HCT116 (cell line): ENCODE results near the gene TEX261. TPM values are rescaled to one million over a fixed set of nuclear protein-coding genes. Genes with fewer than 3 reads are reported as not detected.

Experiments used
- ATAC-seq: fragments of 200-7000 bp; cut with Tn5 transposase; 2 replicates; pipeline ENCODE4 v1.9.1; 2020; ENCODE audit warnings: mild to moderate bottlenecking, moderate library complexity
- BruUV-seq: library from RNA; stranded (reverse); fragments of 400-500 nt; replicated peaks from 2 replicates; lab custom pipeline; 2021; lab: Mats Ljungman, UMichigan
- CTCF ChIA-PET: fragments of 300-600 bp; sonication (Branson Sonifier 250); formaldehyde crosslinking; loops from one replicate; lab custom pipeline; 2021; ENCODE audit warnings: antibody characterized with exemption; lab: Charles Lee
- POLR2A ChIA-PET: fragments of 300-600, 350-600 bp; sonication (Branson Sonifier 250); formaldehyde crosslinking; loops from one replicate; lab custom pipeline; 2021; ENCODE audit warnings: antibody characterized with exemption; lab: Charles Lee
- RAD21 ChIA-PET, 2 experiments: fragments of 300-600 bp; sonication (Branson Sonifier 250); formaldehyde crosslinking; loops; one replicate each; lab custom pipeline; 2023; ENCODE audit warnings: low total read pairs in 2 of 2; ENCODE audit not compliant: uncharacterized antibody in 2 of 2, unreplicated experiment in 2 of 2, low non-redundant PET in 1 of 2; lab: Charles Lee
- DNase-seq: peaks from one replicate; pipeline ENCODE4 v3.0.0-alpha.2; 2010; ENCODE audit warnings: low read depth, low spot score
- H2AFZ ChIP-seq: fragments of 200-600 bp; shearing (Covaris generic), sonication (generic); 2 replicates; pipeline ENCODE4 v1.6.1; 2017; ENCODE audit warnings: low read depth, mixed run types, mixed read lengths, antibody characterized with exemption, low read length; ENCODE audit not compliant: poor library complexity, severe bottlenecking
- H3K27ac ChIP-seq: 2 replicates; pipeline ENCODE4 v1.5.1; 2012; ENCODE audit warnings: low read depth, low read length
- H3K27me3 ChIP-seq: fragments of 200-600 bp; sonication (generic); 2 replicates; pipeline ENCODE4 v1.6.1; 2016; ENCODE audit warnings: mixed run types, low read length, mixed read lengths; ENCODE audit not compliant: insufficient read depth
- H3K36me3 ChIP-seq, 2 experiments: fragments of 200-500 bp in 1 of 2; fragments of 200-600 bp in 1 of 2; sonication (Bioruptor generic) in 1 of 2; sonication (generic) in 1 of 2; 2 replicates each; pipeline versions ENCODE4 v1.5.1 to v1.6.1; 2014 to 2016; ENCODE audit warnings: low read length in 2 of 2, inconsistent platforms in 1 of 2, mixed read lengths in 1 of 2, mixed run types in 1 of 2; ENCODE audit not compliant: insufficient read depth in 2 of 2, control insufficient read depth in 1 of 2
- H3K4me1 ChIP-seq, 2 experiments: fragments of 200-600 bp in 1 of 2; sonication (generic) in 1 of 2; 2 replicates each; pipeline versions ENCODE4 v1.5.1 to v1.6.1; 2012 to 2017; ENCODE audit warnings: low read length in 2 of 2, inconsistent platforms in 1 of 2, mild to moderate bottlenecking in 1 of 2, mixed read lengths in 1 of 2, mixed run types in 1 of 2, moderate library complexity in 1 of 2; ENCODE audit not compliant: insufficient read depth in 2 of 2, control insufficient read depth in 1 of 2
- H3K4me2 ChIP-seq: fragments of 200-600 bp; sonication (generic); 2 replicates; pipeline ENCODE4 v1.6.1; 2017; ENCODE audit warnings: mixed run types, low read length, mixed read lengths
- H3K4me3 ChIP-seq, 2 experiments: fragments of 200-600 bp in 1 of 2; sonication (generic) in 1 of 2; replicated peaks in 1 of 2; 2 replicates each; pipeline ENCODE4 v1.5.1; 2011 to 2016; ENCODE audit warnings: low read length in 2 of 2, control low read depth in 1 of 2, low read depth in 1 of 2, mild to moderate bottlenecking in 1 of 2, mixed read lengths in 1 of 2, mixed run types in 1 of 2
- H3K79me2 ChIP-seq: fragments of 200-600 bp; sonication (generic); 2 replicates; pipeline ENCODE4 v1.6.1; 2017; ENCODE audit warnings: mild to moderate bottlenecking, mixed run types, low read length, moderate library complexity, mixed read lengths; ENCODE audit not compliant: insufficient read depth
- H3K9ac ChIP-seq: fragments of 200-600 bp; sonication (generic); 2 replicates; pipeline ENCODE4 v1.6.1; 2016; ENCODE audit warnings: low read length, mixed read lengths
- H3K9me2 ChIP-seq: fragments of 200-600 bp; sonication (generic), shearing (Covaris generic); 2 replicates; pipeline ENCODE4 v1.6.1; 2017; ENCODE audit warnings: mixed run types, mild to moderate bottlenecking, moderate library complexity; ENCODE audit not compliant: insufficient read depth
- H3K9me3 ChIP-seq, 2 experiments: fragments of 200-500 bp in 1 of 2; fragments of 200-600 bp in 1 of 2; sonication (Bioruptor generic) in 1 of 2; sonication (generic) in 1 of 2; 2 replicates each; pipeline ENCODE4 v1.6.1; 2014 to 2017; ENCODE audit warnings: low read length in 2 of 2, mixed read lengths in 2 of 2, inconsistent platforms in 1 of 2, low read depth in 1 of 2, mild to moderate bottlenecking in 1 of 2, mixed run types in 1 of 2, moderate library complexity in 1 of 2; ENCODE audit not compliant: control insufficient read depth in 1 of 2, insufficient read depth in 1 of 2
- H4K20me1 ChIP-seq: fragments of 200-600 bp; sonication (generic), shearing (Covaris generic); 2 replicates; pipeline ENCODE4 v1.6.1; 2017; ENCODE audit warnings: mixed run types, mild to moderate bottlenecking, moderate library complexity; ENCODE audit not compliant: insufficient read depth
- ATF3 ChIP-seq: IDR thresholded peaks from 2 replicates; pipeline ENCODE4 v1.6.1; 2012
- CBX3 ChIP-seq: IDR thresholded peaks from 2 replicates; pipeline ENCODE4 v1.6.1; 2012; ENCODE audit warnings: low read depth
- EGR1 ChIP-seq: IDR thresholded peaks from 2 replicates; pipeline ENCODE4 v1.6.1; 2012; ENCODE audit warnings: low read depth
- EZH2 ChIP-seq: fragments of 200-600 bp; sonication (generic); IDR thresholded peaks from 2 replicates; pipeline ENCODE4 v1.6.1; 2017; ENCODE audit warnings: antibody characterized with exemption, mixed run types
- EZH2phosphoT487 ChIP-seq: fragments of 200-600 bp; IDR thresholded peaks from 2 replicates; pipeline ENCODE4 v1.6.1; 2018; ENCODE audit warnings: antibody characterized with exemption, borderline replicate concordance
- FOSL1 ChIP-seq: IDR thresholded peaks from 2 replicates; pipeline ENCODE4 v1.6.1; 2012; ENCODE audit warnings: low read depth
- JUND ChIP-seq: IDR thresholded peaks from 2 replicates; pipeline ENCODE4 v1.6.1; 2012
- RAD21 ChIP-seq: IDR thresholded peaks from 2 replicates; pipeline ENCODE4 v1.6.1; 2012; ENCODE audit warnings: low read depth, mild to moderate bottlenecking
- REST ChIP-seq: IDR thresholded peaks from 2 replicates; pipeline ENCODE4 v1.6.1; 2012; ENCODE audit warnings: low read depth
- SP1 ChIP-seq: IDR thresholded peaks from 2 replicates; pipeline ENCODE4 v1.6.1; 2012; ENCODE audit warnings: low read depth
- SRF ChIP-seq: IDR thresholded peaks from 2 replicates; pipeline ENCODE4 v1.6.1; 2012; ENCODE audit warnings: low read depth
- TCF7L2 ChIP-seq: IDR thresholded peaks from 2 replicates; pipeline ENCODE4 v1.7.0; 2011; ENCODE audit warnings: borderline replicate concordance, inconsistent platforms; ENCODE audit not compliant: insufficient read depth, insufficient read length; ENCODE audit errors: extremely low read depth
- ZFX ChIP-seq: fragments of 450-650 bp; IDR thresholded peaks from 2 replicates; pipeline ENCODE4 v1.6.1; 2017
- ZNF274 ChIP-seq: fragments of 200-500 bp; sonication (Bioruptor generic); IDR thresholded peaks from 2 replicates; pipeline ENCODE4 v1.6.1; 2014; ENCODE audit warnings: mild to moderate bottlenecking, low read depth, low read length, inconsistent platforms
- intact Hi-C: fragments of 100-400 bp; cut with micrococcal nuclease; formaldehyde crosslinking; loops from 2 replicates; pipeline ENCODE4 v1.10.0; 2022
- total RNA-seq: library from RNA; stranded (reverse); gene quantifications from one replicate; pipeline ENCODE4 v1.2.1, GENCODE V29; 2021; ENCODE audit not compliant: unreplicated experiment

The TEX261 gene
- total RNA-seq, 1 experiment from 2014 or later, result 37.9 TPM

- H4K20me1 ChIP-seq, result no peaks in the 10 kb centered on the region
- CTCF ChIA-PET, result no interaction called here
Measured at GRCh38 chr2:70988726-70989648, 5.7 kb downstream of the TEX261 start.

More at GRCh38 chr2:70988726-70989648, 5.7 kb downstream of the TEX261 start:
- ChIA-PET POLR2A (no interaction called here), RAD21 (no interaction called here)
- intact Hi-C loops, result no loop called here
- TF ChIP-seq EZH2phosphoT487 (no peak), JUND (no peak), SP1 (no peak), EGR1 (no peak), CBX3 (no peak), ZFX (no peak), TCF7L2 (no peak), ZNF274 (no peak), SRF (no peak), EZH2 (no peak), ATF3 (no peak), FOSL1 (no peak), RAD21 (no peak), REST (no peak)
- no peak overlapping the region for H3K4me3 ChIP-seq
- no peaks in the 10 kb centered on the region for H3K9me2 ChIP-seq
- H3K9me3 ChIP-seq, result no peaks in the 10 kb centered on the region
- peaks cover 18% of the 10 kb centered on the region for H3K79me2 ChIP-seq
- H3K9ac ChIP-seq, result no peak overlapping the region
- no TSS peak for BruUV-seq
- H3K27ac ChIP-seq, result no peak overlapping the region
- no peaks in the 10 kb centered on the region for H3K27me3 ChIP-seq
- ATAC-seq, result no peak
- no peak for DNase-seq
- H3K4me2 ChIP-seq, result no peak overlapping the region
- H3K36me3 ChIP-seq, result peaks cover 23 to 31% of the 10 kb centered on the region in 2 experiments; a peak in 3 of 4 replicates
- H2AFZ ChIP-seq, result no peak overlapping the region
- peaks cover 10 to 21% of the 10 kb centered on the region in 2 experiments; a peak in 2 of 4 replicates for H3K4me1 ChIP-seq
